ENCODE data around the gene GSTA1.
"Not testable (repeated sequence)": the region's sequence is repeated elsewhere in the genome, so short reads cannot be mapped to it uniquely, and the experiment has no call there.

- TF ChIP-seq, protein P1, sequence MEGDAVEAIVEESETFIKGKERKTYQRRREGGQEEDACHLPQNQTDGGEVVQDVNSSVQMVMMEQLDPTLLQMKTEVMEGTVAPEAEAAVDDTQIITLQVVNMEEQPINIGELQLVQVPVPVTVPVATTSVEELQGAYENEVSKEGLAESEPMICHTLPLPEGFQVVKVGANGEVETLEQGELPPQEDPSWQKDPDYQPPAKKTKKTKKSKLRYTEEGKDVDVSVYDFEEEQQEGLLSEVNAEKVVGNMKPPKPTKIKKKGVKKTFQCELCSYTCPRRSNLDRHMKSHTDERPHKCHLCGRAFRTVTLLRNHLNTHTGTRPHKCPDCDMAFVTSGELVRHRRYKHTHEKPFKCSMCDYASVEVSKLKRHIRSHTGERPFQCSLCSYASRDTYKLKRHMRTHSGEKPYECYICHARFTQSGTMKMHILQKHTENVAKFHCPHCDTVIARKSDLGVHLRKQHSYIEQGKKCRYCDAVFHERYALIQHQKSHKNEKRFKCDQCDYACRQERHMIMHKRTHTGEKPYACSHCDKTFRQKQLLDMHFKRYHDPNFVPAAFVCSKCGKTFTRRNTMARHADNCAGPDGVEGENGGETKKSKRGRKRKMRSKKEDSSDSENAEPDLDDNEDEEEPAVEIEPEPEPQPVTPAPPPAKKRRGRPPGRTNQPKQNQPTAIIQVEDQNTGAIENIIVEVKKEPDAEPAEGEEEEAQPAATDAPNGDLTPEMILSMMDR (IDR thresholded peaks at IDR 0.05; ENCODE audit: low read depth, low read length), result not testable (repeated sequence)
- TF ChIP-seq POLR2A (IDR thresholded peaks at IDR 0.05; ENCODE audit: extremely low read depth, insufficient read length); MYC (IDR thresholded peaks at IDR 0.05; ENCODE audit: low read depth, low read length): not testable (repeated sequence)
- TF ChIP-seq, protein P2, sequence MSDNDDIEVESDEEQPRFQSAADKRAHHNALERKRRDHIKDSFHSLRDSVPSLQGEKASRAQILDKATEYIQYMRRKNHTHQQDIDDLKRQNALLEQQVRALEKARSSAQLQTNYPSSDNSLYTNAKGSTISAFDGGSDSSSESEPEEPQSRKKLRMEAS (IDR thresholded peaks at IDR 0.05; ENCODE audit: low read depth, low read length), result not testable (repeated sequence)
These were observed 22.4 kb upstream of the GSTA1 start for GRCh38 chr6:52825900-52826459.

Measured in NB4 (cell line).